ENCODE results near the gene LIMA1. TPM values are rescaled to one million over a fixed set of nuclear protein-coding genes. Genes with fewer than 3 reads are reported as not detected.

Gene LIMA1
- total RNA-seq, 3 donors from 2014 or later = 155 to 364 (median 249) TPM

GRCh38 chr12:50188875-50189575 is 94.3 kb downstream of the LIMA1 start:
- no peak for TF ChIP-seq CTCF (IDR thresholded peaks at IDR 0.05)
- H3K4me3 ChIP-seq = no peak overlapping the region
- ATAC-seq (peak; percentile 63), DNase-seq (peak in 1 of 3 donors; percentile 68)
- H3K9me3 ChIP-seq = no peaks in the 10 kb centered on the region
- peaks cover 39% of the 10 kb centered on the region for H3K4me1 ChIP-seq (ENCODE audit: low read depth)
- intact Hi-C loops (cut with DNase I, micrococcal nuclease) = no loop called here
- no peaks in the 10 kb centered on the region for H3K36me3 ChIP-seq (ENCODE audit: low read depth)

GRCh38 chr12:50188241-50188781 is 95.0 kb downstream of the LIMA1 start:
- intact Hi-C loops (cut with DNase I, micrococcal nuclease) = no loop called here
- Histone ChIP-seq H3K4me3 (no peak overlapping the region), H3K9me3 (no peaks in the 10 kb centered on the region), H3K4me1 (ENCODE audit: low read depth) (peaks cover 39% of the 10 kb centered on the region), H3K36me3 (ENCODE audit: low read depth) (no peaks in the 10 kb centered on the region)
- peak; percentile 45 for ATAC-seq
- DNase-seq = no peak
- no peak for TF ChIP-seq CTCF (IDR thresholded peaks at IDR 0.05)

GRCh38 chr12:50187084-50187900 is 96.0 kb downstream of the LIMA1 start:
- DNase-seq (no peak), ATAC-seq (no peak)
- no peak overlapping the region for H3K4me3 ChIP-seq
- no peak for TF ChIP-seq CTCF (IDR thresholded peaks at IDR 0.05)
- no peaks in the 10 kb centered on the region for H3K36me3 ChIP-seq (ENCODE audit: low read depth)
- H3K4me1 ChIP-seq (ENCODE audit: low read depth) = peaks cover 39% of the 10 kb centered on the region
- intact Hi-C loops (cut with DNase I, micrococcal nuclease) = no loop called here
- no peaks in the 10 kb centered on the region for H3K9me3 ChIP-seq

GRCh38 chr12:50186681-50187080 is 96.6 kb downstream of the LIMA1 start:
- no peaks in the 10 kb centered on the region for H3K36me3 ChIP-seq (ENCODE audit: low read depth)
- no peaks in the 10 kb centered on the region for H3K9me3 ChIP-seq
- peaks cover 39% of the 10 kb centered on the region for H3K4me1 ChIP-seq (ENCODE audit: low read depth)
- no peak for DNase-seq
- intact Hi-C loops (cut with DNase I, micrococcal nuclease) = no loop called here
- no peak for TF ChIP-seq CTCF (IDR thresholded peaks at IDR 0.05)
- H3K4me3 ChIP-seq = no peak overlapping the region
- no peak for ATAC-seq

GRCh38 chr12:50185970-50186663 is 97.2 kb downstream of the LIMA1 start:
- intact Hi-C loops (cut with DNase I, micrococcal nuclease) = no loop called here
- DNase-seq = no peak
- no peak for TF ChIP-seq CTCF (IDR thresholded peaks at IDR 0.05)
- H3K36me3 ChIP-seq (ENCODE audit: low read depth) = no peaks in the 10 kb centered on the region
- peaks cover 39% of the 10 kb centered on the region for H3K4me1 ChIP-seq (ENCODE audit: low read depth)
- H3K9me3 ChIP-seq = no peaks in the 10 kb centered on the region
- ATAC-seq = peak; percentile 9
- H3K4me3 ChIP-seq = no peak overlapping the region

All from mucosa of descending colon (tissue), 3 donors.